GM18873 (cell line): ENCODE results near the gene UCK1.
"Not testable (repeated sequence)": the region's sequence is repeated elsewhere in the genome, so short reads cannot be mapped to it uniquely, and the experiment has no call there.

Experiments used
- ATAC-seq: cut with Tn5 transposase; IDR thresholded peaks from one replicate; pipeline ENCODE4 v1.9.1; 2021; ENCODE audit warnings: mild to moderate bottlenecking, moderate library complexity, moderate number of reproducible peaks; ENCODE audit not compliant: unreplicated experiment, low FRiP score

The UCK1 gene

DNA sequence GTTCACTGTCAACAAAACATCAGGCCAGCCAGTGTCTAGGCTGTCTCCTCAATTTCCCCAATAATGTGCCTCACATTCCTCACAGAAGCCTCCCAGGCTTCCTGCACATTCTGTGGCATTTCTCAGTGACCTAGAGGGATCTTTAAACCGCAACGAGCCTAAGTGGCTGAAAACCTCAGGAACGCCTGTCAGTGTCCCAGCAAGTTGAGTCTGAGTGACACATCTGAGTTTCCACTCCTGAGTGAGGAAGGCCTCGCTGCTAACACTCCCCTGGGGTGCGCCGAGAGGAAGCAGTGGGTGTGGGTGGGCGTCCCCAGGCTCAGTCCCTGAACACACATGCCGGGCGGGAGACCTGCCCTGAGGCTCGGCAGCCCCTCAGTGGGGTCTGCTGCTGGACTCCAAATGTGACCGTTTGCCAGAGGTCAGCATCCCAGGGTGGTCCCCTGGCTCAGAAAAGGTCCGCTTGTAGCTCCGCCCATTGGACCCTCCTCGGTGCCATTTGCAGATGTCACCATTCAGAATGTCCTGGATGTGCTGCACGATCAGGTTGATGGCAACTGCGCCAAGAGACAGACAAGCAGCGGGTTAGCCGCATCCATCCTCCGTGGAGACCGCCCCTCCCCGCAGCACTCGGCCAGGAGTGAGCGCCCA is 6.3 kb downstream of the UCK1 start:
- ATAC-seq = no peak

DNA sequence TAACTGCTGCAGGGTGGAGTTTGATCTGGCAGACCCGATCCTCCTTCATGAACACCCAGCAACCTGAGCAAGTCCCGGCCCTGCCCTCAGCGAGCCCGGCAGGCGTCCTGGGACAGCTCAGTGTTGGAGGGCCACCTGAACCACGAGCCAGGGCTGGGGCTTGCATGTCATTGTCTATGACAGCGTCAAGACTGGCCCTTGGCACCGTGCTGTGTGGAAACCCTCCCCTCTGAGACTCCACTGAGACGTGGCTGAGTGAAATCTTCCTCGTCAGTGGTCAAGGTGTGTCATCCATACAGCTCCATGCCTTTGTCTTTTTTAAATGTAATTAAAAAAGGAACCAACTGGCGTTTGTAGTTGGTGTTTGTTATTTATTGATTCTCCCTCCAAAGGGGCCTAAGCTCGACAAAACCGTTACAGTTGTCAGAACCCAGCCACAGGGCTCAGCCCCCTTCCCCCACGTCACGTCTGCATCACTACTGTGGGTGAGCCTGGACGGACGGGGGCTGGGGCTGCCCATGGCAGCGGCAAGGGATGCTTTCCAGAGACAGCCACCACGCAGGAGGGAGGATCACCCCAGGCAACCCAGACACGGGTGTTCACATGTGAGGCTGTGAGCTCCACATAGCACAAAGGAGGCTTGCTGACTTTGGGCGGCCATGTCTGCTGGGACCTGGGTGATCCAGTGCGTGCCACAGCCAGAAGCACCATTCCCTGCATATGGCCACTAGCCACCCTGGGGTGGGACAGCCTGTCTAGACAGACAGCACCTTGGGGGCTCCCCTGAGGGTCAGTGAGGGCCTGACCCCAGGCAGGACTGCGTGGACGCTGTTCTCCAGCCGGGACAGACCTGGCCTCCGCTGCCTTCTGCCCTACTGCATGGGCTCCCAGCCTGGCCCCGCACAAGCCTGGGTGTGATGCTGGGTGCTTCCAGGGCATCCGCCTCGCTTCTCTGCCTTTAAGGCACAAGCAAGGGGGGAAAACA is 7.3 kb downstream of the UCK1 start:
- no peak for ATAC-seq

DNA sequence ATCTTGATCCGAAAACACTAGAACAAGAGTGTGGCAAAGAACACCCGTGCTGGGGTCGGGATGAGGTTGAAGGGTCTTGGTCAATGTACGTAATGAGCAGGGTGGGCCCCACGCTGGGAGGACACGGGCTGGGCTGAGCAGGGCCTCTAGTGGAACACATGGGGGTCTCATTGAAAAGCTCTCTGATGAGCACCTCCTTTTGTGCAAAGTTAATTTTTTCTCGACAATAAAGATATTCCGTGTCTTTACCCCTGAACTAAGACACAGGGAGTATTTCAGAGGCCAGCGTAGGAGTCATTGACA is 8.0 kb downstream of the UCK1 start:
- ATAC-seq = no peak

DNA sequence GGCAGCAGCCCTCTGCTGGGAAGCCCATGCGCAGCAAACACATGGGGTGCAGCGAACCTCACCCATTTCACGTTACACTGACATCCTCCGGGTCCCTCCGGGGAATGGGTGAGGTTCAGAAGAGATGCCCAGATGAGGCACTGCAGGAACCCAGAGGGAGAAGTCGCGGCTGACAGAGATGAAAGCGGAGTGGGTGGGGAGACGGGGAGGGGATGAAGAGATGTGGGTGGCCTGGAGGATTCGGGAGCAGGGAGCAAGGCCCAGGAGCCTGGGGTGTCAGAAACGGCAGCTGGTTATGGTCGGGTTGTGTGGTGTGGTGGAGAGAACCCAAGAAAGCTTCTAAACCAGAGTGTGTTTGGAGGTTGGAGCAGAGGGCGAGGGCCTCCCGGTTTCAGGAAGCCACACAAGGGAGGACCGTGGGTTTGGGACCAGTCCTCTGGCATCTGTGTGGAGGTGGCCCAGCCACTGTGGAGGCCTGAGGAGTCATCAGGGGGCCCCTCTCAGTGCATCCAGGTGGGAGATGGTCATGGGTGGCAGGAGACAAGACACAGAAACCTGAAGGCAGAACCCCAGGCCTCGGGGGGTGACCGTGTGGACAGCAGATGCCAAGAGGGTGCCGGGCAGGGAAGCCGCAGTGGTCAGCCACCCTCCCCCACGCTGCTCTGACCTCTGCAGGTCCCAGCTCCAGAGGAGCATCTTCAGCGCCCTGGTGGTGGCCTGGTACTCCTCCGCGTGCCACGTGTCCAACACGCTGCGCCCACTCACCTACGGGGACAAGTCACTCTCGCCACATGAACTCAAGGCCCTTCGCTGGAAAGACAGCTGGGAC is 8.6 kb downstream of the UCK1 start:
- ATAC-seq = no peak

DNA sequence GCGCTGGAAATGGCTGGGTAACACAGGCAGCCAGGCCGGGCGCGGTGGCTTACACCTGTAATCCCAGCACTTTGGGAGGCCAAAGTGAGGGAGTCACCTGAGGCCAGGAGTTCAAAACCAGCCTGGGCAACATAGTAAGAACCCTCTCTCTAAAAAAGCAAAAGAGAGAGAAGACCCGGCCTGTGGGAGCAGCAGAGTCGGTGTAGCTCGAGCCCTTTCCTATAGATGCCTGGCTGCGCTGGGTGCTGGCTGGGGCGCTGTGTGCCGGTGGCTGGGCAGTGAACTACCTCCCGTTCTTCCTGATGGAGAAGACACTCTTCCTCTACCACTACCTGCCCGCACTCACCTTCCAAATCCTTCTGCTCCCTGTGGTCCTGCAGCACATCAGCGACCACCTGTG is 9.2 kb downstream of the UCK1 start:
- no peak for ATAC-seq

DNA sequence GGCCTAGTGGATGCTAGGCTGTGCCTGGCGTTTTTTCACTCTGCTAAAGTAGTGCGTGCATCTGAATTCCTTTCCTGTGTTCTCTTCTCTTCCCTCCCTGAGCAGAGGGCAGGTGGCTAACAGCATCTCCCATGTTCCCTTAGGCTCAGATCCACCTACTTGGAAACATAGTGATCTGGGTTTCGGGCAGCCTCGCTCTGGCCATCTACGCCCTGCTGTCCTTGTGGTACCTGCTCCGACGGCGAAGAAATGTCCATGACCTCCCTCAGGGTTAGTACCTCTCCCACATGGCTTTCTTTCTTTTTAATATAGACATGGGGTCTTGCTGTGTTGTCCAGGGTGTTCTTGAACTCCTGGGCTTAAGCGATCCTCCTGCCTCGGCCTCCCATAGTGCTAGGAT is 9.9 kb downstream of the UCK1 start:
- no peak for ATAC-seq

DNA sequence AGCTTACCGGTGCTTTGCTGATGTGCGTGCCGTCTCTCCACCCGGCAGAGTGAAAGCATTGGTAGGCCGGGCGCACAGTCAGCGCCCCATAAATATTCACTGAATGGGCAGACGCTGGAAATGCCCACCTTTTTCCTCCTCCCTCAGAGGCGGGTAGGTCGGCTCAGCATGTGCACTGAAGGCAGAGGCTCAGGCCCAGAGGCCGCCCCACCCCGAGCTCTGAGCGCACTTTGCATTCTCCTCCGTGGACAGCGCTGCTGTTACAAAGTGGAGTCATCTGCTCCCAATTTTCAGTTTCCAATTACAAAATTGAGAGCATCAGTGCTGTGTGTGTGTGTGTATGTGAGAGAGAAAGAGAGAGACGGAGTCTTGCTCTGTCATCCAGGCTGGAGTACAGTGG is 10.6 kb downstream of the UCK1 start:
- no peak for ATAC-seq

DNA sequence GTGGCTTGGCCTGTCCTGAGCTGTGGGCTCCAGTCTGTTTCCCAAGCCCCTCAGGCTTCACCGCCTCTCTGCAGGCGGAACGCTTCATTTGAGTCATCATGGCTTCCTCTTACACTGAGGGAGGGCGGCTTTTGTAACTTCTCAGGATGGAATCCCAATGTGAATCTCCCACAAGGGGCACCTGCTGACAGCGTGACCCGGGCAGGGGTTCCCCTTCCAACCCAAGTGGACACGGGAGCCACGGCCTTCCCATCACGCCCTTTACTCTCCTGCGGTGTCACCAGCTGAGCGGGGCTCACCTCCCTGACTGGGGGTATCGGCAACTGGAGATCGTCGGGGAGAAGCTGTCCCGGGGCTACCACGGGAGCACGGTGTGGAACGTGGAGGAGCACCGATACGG is 12.5 kb downstream of the UCK1 start:
- ATAC-seq = no peak

DNA sequence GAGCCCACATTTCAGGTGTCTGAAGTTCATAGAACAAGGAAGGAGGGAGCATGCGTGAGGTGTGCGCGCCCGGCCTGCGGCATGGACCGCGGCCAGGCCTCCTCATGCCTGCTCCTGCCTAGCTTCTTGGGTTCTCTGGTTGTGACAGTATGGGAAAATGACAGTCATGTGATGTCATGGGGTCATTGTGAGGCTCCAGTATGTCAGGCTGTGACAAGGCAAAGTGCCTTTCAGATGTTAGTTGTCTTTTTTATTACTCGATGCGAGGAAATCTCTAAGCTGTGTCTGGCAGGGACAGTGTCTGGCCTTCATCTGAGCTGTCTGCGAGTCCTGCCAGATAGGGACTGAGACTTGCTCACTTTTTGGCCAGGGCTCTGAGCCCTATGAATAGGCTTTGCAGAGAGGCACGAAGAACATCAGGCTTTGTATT is 13.3 kb downstream of the UCK1 start:
- no peak for ATAC-seq

DNA sequence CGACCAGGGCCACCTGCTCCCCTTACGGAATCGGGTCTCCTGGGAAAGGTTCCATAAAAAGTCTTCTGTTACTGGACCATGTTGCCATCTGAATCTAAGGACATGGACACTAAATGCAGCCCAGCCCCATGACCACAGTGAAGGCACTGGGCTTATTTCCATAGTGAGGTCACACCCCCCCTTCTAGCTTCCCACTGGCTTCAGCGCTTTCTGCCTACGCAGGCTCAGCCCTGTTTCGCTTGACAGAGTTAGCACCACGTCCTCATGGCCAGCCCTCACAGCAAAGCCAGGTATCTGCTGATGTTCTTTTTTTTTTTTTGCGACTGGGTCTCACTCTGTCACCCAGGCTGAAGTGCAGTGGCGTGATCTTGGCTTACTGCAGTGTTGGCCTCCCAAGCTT is 14.1 kb downstream of the UCK1 start:
- no peak for ATAC-seq

DNA sequence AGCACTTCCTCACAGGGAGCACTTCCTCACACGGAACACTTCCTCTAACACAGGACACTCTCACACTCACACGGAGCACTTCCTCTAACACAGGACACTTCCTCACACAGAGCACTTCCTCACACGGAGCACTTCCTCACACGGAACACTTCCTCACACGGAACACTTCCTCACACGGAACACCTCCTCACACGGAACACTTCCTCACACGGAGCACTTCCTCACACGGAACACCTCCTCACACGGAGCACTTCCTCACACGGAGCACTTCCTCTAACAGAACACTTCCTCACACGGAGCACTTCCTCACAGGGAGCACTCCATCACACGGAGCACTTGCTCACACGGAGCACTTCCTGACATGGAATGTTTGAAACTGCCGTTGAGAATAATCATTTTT is 15.0 kb downstream of the UCK1 start:
- no peak for ATAC-seq

DNA sequence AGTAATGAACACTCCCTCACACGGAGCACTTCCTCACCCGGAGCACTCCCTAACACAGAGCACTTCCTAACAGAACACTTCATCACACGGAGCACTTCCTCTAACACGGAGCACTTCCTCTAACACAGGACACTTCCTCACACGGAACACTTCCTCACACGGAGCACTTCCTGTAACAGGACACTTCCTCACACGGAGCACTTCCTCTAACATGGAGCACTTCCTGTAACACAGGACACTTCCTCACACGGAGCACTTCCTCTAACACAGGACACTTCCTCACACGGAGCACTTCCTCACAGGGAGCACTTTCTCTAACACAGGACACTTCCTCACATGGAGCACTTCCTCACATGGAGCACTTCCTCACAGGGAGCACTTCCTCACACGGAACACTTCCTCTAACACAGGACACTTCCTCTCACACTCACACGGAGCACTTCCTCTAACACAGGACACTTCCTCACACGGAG is 15.5 kb downstream of the UCK1 start:
- not testable (repeated sequence) for ATAC-seq

DNA sequence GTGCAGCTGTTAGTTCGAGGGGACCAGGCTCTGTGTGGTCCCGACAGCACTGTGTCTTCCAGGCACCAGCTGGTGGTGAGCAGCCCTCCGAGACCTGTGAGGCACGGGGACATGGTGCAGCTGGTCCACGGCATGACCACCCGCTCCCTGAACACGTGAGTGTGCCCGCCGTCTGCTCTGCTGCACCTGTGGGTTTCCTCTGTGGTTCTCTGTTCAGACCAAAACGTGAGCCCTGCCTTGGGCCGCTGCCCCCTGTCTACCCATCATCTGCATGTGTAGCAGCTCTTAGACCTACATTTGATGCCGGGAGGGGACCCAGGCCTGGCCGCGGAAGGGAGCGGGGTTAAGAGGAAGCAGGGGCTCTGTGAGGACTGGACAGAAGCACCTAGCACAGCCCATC is 17.9 kb downstream of the UCK1 start:
- no peak for ATAC-seq

DNA sequence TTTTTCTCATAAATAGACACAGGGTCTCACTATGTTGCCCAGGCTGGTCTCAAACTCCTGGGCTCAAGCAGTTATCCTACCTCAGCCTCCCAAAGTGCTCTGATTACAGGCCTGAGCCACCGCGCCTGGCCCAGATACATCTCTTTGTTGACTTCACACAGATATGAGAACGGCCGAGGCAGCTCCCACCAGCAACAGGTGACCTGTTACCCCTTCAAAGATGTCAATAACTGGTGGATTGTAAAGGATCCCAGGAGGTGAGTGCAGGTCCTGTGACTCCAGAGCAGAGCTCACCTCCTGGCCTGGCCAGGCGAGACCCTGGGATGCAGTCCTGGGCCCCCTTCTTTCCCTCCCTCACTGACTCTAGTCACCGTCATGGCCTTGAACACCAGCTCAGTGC is 19.2 kb downstream of the UCK1 start:
- no peak for ATAC-seq

DNA sequence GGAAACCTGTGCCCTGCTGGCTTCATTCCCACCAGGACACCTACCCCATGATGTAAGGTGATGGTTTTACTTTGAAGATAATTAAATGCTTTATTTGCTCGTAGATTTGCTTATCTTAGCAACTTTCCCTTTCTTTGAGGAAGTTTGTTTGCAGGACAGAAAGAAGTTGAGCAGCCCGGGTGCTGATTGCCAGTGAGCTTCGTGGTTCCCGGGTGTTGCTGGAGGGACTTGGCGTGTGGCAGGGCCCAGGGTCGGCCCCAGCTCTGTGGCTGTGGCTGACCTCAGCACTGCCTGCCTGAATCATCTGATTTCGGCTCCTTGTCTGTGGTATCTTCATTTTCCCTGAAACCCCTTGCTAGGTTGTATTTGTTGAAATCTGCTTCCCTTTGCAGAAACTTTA is 19.6 kb downstream of the UCK1 start:
- no peak for ATAC-seq

DNA sequence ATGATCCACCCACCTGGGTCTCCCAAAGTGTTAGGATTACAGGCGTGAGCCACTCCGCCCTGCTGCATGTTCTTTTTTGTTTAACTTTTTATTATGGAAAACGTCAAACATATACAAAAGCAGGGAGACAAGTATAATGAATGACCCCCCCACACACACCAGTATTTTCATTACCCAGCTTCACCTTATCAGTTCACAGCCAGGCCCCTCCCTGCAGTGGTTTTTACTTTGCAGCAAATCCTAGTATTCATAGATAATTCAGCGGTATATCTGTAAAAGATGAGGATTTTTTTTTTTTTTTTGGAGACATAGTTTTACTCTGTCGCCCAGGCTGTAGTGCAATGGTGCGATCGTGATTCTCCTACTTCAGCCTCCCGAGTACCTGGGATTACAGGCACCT is 26.1 kb downstream of the UCK1 start:
- no peak for ATAC-seq

DNA sequence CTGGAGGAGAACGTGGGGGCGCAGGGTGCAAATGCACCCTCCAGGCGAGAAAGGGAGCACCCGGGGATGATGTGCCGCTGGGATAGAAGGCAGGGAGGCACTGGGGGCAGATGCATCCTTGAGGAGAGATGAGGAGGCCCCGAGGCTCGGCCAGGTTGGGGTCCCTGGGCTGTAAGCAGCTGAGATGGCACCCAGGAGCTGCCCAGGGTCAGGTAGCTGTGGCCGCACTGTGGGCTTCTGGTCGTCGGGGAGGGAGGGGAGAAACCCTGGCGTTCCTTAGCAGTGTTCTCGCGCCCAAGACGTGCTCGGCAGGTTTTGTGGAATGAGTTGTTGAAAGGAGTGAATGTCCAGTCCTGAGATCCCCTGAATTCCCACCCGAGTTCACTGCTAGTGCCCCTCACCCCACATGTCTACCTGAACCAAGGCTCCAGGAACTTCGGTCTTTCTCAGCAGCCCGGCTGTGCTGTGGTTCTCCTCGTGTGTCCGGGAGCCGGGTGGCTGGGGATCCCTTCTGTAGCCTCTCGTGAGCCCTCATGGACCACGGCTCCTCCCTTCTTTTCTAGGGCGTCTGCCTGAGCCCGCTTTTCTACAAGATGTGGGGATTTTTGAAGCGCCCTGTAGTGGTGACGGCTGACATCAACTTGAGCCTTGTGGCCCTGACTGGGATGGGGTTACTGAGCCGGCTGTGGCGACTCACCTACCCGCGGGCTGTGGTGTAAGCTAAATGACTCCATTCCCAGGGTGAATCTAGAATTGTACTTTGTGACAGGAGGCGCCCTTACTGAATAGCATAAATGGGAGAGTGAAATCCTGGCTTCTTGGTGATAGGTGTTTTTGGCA is 27.2 kb downstream of the UCK1 start:
- ATAC-seq = no peak

DNA sequence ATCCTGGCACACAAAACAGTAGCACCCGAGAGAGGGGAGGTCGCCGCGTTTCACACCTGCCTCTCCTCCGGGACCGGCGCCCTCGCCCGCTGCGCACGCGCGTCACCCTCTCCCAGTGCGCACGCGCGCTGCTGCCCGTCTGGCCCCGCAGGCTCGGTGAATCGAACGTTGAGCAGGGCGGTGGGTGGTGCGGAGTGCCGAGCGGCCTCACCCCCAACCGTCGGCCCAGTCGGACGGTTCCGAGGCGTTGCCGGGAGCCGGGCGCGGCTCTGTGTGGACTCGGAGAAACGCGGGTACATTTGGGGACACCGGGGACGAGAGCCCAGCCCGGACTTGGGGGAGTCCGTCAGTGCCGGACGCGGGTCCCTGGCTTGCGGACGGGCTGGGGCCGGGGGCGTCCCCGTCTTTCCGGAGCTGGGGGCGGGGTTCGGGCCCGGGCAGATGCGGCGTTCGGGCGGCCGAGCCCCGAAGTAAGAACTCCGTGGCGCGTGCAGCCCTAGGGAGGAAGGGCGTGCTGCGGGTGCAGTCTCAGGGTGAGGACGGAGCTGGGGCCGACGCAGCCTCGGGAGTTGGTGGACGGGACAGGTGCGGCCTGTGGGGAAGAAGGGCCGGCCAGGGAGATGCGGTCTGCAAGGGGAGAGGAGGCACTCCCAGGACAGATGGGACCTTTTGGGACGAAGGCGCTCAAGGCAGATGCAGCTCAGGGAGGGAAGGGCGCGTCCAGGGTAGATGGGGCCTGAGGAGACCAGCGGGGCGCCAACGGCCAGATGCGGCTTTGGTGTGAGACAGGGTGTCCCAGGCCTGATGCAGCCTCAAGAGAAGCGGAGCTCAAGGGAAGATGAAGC is 28.1 kb downstream of the UCK1 start, which contains the start of gene POMT1:
POMT1 (plus strand) TSS at position 138 of the 845 bp plus-strand sequence. CDS start 1,301 bp downstream, outside the sequence.
- ATAC-seq = no peak

DNA sequence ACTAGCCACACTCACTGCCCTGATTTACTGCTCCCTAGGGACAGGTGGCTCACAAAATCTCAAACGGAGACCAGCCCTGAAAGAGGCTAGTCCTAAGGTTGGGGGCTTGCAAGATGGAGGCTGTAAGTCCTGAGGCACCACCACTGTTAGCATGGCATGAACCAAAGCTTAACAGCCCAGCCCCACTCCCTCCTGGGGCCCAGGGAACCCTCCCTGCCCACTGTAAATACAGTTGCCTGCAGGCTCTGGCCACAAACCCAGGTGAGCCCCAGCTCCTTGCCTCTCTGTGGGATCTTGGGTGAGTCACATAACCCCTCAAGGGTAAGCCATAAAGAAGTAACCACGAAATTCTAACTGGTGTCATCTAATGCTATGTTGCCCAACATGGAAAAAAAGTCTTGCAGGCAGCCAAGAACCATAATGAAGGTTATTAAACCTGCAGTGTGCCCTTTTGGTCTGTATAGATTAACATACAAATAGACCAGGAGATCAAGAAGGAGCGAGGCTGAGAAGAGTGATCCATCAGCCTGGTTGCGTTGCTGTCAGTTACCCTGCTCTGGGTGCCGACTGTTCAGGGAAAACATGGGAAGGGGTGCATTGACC is 30.0 kb downstream of the UCK1 start:
- ATAC-seq = no peak
